GM19238 (cell line): ENCODE results near the gene KIF26B.
A peak's percentile ranks its signal among the peaks of the same experiment; 100 is the strongest.
"Not testable (repeated sequence)": the region's sequence is repeated elsewhere in the genome, so short reads cannot be mapped to it uniquely, and the experiment has no call there.

ENCODE experiments used
- DNase-seq: peaks from one replicate; pipeline ENCODE4 v3.0.0; 2011; ENCODE audit warnings: low spot score; ENCODE audit not compliant: insufficient read length

The KIF26B gene

DNA sequence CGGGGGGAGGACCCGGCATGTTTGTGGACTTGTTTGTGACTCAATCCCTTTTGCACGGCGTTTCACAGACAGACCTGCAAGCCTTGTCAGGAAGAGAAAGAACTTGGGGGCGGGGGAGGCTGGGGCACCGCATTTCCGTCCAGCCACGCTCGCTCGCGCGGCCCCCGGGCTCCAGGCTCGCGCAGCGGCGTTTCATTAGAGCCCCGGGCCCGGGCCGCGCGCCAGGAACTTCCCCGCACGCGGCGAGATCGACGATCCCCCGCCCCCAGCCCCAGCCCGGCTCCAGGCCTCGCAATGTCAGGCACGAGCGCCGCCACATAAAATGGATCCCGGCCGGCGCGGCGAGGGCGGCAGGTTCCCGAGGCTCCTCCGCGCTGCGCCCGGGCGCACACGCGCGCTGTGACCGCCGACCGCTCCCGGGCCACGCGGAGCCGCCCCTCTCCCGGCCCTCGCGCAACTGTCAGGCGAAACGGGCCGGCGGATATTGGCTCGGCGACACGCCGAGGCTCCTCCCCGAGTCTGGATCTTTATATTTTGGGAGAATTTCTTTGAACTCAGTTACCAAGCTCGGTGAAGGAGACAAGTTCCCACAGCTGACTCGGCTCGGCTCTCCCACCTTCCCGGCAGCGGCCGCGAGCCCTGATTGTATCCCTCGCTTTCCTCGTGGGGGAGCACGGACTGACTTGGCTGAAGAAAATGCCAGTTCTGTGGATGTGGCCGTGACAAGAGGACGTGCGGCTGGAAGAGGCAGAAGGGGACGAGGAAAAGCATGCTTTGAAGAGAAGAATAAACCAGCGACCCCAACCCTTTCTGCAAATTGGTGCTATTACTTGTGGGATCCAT lies at the start of gene KIF26B:
Gene KIF26B (plus strand): TSS at position 557 of the 843 bp plus-strand sequence. CDS start 440 bp downstream, outside the sequence.
- DNase-seq, result peak; percentile 24

DNA sequence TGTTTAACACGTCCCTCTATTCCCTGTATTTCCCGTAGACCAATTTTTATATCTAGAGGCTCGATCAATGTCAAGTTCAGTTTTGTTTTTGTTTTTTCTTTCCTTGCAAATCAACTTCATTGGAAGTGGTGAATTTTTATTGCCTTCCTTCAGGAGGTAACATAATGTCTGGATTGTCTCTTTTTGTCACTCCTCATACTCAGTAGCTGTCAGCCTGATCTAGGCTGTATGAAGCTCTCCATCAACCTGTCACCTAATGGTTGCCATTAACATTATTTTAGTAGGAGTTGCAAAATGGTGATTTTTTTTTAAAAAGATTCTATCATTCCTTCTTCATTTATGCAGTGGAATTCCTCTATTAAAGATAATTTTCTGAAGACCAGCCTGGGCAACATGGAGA lies 49.7 kb upstream of the KIF26B start:
- DNase-seq, result no peak

DNA sequence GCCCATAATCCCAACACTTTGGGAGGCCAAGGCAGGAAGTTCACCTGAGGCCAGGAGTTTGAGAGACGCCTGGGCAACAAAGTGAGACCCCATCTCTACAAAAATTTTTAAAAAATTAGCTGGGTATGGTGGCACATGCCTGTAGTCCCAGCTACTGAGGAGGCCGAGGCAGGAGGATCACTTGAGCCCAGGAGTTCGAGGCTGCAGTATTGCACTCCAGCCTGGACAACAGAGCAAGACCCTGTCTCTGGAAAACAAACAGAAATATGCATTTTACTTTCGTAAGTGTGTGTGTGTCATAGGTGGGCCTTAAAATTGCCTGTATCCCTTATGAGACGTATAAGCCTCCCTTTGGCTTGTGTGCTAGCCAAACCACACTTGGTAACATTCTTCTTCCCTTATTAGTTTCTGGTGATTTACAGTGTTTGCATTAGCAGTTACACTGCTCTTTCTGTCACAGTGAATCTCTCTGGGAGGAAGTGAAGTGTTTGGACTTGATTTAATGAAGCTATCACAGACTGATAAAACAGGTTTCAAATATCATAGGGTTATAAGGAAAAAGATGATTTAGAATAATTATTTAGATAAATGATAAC lies 48.9 kb upstream of the KIF26B start:
- no peak for DNase-seq

DNA sequence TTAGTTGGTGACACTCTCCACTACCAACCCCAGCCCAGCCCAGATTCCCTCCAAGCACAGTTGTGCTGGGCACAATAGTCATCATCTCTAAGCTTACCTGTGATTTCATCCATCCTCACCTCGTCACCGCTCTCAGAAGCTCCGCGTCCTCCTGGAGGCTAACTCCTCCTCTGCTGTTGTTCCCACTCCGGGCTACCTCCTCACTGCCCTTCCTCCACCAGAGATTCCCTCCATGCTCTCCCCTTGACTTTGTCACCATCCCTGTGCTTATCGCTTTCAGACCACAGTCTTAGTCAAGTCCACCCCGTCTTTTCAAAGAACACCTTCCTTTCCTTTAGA lies 47.0 kb upstream of the KIF26B start:
- DNase-seq, result no peak

DNA sequence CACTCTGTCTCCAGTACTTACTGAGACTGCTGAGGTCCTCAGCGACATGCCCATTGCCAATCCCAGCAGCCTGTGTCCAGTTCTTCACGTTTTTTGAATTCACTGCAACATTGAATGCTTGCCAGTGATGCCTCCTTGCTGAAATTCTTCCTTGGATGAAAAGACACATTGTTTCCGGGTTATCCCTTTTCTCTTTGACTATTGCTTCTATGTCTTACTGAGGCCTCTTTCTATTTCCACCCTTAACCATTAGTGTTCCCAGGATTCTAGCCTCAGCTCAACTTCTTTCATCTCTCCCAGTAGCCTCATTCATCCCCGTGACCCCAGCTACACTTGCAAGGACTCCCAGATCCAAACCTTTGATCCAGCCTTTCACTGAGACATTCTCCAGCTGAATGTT lies 46.5 kb upstream of the KIF26B start:
- DNase-seq, result no peak

DNA sequence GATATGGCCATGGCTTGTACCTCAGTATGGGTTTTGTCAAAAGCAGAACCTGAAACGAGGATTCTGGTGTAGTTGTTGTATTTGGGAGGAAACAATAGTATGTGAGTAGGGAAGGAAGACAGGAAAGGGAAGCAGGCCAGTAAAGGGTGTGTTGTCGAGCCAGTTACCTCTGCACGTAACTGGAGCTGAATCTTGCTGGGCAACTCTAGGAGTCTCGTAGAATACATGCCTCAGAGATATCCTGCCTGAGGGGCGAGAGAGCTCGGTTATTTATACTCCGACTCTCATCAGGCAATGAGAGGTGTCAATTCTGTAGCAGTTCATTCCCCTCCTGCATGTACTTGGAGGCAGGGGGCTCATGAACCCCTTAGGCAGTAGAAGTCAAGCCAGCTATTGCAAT lies 45.9 kb upstream of the KIF26B start:
- no peak for DNase-seq

DNA sequence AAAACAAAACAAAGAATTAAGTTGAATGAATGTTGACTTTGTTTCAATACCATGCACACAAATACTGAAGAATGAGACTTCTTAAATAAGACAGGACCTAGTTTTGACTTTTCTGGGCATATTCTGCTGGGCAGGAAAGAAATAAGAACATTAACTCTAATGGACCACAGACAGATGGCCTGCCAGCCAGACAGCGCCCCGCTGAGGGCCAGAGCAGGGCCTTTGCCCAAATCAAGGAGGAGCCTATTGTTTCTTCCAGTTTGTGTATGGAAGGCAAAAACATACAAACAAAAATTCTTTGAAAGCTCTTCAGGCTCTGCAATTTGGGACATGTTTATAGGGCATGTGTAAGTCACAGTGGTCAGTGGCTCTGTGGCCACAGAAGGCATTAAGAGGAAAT lies 44.4 kb upstream of the KIF26B start:
- DNase-seq, result no peak

DNA sequence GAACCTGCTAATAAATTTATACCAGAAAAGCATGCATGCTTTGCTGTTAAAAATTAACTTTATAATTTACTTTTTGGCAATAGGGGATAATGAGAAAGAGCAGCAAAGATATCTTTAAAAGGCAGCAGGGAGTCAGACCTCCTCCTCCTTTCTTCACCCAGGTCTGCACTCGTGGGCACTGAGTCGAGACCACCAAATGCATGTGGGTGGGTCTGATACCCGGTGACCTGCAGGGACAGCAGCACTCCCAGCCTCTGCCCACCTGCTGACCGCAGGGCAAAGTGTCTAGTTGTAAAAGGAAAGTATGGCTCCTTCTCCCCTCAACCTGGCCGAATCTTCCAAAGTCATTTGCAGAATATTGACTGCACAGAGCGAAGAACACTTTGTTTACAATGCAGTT lies 43.7 kb upstream of the KIF26B start:
- DNase-seq, result no peak

DNA sequence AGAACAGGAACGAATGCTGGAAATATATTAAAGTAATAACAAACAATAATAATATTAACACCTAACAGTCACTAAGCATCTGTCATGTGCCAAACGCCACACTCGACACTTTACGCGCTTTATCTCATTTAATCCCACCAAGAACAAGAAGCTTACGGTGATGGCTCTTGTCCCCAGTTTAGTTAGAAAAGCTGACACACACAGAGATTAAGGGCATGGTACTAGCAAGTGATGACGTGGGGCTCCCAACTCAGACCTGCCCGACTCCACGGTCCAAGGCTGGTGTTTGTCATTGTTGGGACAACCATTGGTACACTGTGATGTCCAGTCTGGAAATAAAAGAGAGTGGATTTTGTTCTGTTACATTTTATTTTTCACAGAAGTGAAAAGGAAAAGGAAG lies 41.1 kb upstream of the KIF26B start:
- DNase-seq, result no peak

DNA sequence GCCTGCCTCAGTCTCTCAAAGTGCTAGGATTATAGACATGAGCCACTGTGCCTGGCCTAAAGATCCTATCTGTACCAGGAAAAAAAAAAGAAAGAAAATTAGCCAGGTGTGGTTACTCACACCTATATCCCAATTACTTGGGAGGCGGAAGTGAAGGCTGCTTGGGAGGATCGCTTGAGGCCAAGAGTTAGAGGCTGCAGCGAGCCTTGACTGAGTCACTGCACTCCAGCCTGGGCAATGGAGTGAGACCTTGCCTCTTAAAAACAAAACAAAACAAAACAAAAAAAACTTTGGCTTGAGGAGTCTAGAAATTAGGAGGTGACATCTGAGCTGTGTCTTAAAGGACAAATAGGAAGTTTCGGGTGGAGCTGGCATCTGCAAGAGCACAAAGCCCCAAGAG lies 38.7 kb upstream of the KIF26B start:
- DNase-seq, result no peak

DNA sequence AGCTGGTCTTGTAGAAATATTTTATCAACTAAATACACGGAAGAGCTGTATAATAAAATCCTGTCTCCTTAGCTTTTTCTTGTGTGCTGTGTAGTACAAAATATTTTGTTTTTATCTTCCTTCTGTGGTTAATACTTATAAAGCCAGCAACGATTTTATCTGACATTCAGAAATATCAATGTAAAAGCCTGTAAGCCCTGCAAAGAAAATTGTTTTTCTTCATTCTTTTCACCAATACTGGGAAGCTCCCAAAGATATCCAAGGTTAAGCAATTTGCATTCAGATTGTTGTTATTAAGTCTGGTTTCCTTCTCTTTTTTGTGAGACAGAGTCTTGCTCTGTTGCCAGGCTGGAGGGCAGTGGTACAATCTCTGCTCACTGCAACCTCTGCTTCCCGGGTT lies 38.0 kb upstream of the KIF26B start:
- DNase-seq, result no peak

DNA sequence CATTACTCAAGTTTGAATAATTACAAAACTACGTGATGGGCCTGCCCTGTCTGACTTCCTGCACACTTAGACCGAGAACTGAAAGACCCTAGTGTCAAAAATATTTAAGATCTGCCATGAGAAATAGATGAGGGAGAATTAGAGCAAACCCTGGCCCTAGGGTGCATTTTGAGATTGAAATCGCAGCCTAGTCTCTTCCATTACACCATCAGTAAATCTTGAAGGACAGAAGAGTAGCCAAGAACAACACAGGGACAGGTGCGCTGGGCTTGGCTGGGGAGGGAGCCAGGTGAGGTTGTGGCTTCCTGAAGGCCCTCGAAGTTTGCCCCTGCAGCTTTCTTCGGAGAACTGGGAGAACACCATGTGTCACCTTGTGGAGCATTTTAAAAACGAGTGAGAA lies 36.7 kb upstream of the KIF26B start:
- no peak for DNase-seq

DNA sequence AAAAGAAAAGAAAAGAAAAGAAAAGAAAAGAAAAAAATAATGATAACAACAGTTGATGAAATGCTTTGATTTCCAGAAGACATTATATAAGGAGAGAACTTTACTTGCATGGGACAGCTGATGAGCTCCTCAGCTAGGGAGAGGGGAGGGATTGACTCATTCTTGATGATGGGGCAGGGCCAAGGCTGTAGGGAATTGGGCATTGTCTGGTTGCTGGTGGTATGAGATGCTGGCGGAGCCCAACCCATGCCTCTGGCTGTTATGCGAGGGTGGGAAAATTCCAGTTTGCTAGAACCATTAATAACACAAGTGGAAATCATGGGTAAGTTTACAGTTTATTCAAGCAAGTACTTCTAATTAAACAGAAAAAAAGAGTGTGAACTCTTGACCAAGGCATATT lies 36.0 kb upstream of the KIF26B start:
- no peak for DNase-seq

DNA sequence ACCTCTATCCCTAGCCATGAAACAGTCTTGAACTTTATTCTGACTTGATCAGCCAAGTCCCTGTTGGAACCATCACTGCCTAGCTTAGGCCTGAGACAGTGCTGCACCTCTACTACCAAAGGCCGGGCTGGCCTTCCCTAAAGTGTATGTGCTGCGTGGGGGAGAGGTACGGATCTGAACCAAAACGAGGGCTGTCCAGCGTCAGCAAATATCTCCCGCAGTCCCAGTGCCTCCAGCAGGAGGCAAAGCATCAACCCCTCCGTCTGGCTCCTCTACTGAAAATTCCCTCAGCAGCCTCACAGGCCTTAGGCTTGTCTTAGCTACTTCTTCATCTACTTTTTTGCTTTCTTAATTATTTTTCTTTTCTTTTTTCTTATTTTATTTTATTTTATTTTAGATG lies 33.3 kb upstream of the KIF26B start:
- DNase-seq, result no peak

DNA sequence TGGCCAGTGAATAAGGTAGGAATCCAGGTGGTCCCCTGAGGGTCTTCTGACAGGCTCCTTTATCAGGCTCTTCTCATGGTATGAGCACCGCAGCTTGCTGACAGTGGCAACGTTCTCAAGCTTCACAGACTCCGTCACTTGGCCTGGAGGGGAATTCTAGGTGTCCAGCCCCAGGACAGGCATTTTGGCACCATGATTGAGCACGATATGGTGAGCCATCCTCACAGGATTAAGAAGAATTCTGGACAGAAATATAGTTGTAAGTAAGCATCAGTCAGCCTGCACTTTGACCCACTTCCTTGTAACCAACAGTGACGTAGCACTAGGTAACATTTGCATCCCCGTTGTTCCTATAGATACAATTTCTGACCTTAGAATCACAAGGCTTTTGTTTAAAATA lies 30.5 kb upstream of the KIF26B start:
- DNase-seq, result no peak

DNA sequence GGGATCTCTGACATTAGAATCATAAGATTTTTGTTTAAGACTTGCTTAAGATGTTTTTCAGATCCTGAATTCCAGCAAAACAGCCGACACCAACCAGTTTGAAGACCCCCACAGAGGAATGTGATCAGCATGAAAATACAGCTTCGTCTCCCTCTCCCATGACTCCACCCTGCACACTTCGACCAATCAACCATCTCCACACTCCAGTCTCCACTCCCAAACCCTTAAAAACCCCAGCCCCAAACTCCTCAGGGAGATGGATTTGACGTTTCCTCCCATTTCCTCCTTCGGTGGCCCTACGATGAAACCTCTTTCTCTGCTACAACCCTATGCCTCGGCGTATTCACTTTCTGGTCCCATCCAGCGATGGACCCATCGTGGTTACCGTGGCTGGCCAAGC lies 30.1 kb upstream of the KIF26B start:
- no peak for DNase-seq

DNA sequence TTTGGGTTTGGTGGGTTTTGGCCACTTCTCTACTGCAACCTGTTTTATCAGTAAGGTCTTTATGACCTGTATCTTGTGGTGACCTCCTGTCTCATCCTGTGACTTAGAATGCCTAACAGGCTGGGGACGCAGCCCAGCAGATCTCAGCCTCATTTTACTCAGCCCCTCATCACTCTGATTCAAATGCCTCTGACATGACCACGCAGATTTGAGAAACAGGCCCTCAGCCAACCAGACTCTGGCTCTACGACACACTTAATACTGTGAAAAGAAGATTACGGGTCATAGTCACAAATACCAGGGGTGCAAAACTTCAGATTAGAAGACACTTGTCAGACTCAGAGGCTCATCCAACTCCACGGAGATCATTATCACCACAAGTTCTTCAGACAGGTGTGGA lies 28.3 kb upstream of the KIF26B start:
- DNase-seq, result no peak

DNA sequence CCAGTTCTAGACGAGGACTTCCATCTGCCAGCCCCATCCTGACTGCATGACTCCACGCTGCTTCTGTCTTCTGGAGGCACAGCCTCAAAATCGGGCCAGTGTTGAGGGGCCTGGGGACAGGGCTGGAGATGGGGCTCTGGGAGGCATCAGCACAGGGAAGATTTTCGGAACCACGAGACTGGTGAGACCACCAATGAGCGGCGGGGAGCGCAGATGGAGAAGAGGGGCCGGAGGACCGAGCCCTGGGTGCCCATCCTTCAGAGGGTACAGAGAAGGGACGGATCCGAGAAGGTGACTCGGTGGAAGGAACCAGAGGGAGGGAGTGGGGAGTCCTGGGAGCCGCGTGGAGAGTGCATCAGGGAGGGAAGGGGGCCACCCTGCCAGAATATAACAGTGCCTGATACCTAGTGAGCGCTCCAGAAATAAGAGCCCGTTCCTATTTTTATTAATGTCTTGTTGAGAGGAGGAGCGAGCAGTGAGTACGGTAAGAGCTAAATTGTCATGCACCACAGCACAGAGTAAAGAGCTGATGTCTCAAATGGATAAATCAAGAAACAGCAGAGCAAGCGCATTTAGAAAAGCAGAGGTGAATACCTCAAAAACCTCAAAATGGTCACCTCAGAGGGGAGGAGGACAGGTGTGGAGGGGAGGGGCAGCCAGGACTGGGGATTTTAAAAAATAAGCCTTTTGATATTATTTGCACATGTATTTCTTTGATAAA lies 26.2 kb upstream of the KIF26B start:
- no peak for DNase-seq

DNA sequence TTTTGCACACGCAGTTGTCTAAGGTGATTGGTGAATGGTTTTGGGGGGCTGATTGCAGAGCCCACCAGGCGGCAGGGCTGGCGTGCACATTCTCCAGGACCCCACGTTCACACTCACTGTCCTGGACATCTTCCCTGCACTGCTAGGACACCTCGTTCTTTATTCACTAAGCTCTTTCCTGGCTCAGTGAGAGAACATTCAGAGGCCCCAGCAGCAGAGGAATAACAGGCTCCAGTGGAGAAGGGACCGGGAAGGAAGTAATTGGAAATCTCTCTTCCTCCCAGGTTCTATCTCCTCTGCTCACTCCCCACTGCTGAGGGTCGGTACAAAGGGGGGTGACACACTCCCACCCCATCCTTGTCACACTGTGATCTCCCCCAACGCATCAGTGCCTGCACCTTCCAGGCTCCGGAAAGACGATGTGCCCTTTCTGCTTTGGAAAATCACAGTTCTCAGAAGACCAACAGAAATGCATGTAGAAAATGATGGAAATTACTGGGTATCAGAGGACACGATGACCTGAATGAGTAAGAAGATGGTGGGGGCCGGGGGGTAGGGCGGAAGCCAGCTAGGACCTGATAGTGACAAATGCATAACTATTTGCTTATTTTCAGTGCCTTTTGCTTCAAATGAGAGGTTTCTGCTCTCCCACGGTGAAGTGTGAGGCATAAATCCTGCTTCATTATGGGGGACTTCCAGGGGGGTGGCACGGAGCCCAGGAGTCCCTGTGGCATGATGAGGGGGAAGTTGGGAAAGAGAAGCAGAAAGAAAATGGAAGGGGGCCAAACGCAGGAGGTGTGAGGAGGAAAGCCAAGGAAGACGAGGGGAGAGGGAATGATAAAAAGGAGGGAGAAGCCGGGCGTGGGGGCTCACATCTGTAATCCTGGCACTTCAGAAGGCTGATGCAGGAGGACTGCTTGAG lies 25.2 kb upstream of the KIF26B start:
- no peak for DNase-seq

DNA sequence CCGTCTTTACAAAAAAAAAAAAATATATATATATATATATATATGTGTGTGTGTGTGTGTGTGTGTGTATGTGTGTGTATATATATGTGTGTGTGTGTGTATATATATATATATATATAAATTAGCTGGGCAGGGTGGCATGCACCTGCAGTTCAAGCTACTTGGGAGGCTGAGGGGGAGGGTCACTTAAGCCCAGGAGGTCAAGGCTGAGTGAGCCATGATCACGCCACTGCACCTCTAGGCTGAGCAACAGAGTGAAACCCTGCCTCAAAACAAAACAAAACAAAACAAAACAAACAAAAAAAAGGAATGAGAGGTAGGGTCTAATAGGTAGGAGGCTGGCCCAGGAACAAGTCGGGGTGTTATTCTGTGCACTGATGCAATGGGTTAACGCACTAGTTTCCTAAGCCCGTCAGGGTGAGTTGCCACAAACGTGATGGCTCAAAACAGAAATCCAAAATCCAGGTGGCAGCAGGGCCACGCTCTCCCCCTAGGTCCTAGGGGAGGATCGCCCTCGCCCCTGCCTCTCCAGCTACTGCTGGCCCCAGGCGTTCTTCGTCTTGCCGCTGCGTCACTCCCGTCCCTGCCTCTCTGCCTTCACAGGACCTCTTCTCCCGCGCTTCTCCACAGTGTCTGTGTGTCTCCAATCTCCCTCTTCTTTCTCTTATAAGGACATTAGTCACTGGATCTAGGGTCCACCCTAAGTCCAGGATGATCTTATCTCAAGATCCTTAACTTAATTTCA lies 24.3 kb upstream of the KIF26B start:
- not testable (repeated sequence) for DNase-seq

DNA sequence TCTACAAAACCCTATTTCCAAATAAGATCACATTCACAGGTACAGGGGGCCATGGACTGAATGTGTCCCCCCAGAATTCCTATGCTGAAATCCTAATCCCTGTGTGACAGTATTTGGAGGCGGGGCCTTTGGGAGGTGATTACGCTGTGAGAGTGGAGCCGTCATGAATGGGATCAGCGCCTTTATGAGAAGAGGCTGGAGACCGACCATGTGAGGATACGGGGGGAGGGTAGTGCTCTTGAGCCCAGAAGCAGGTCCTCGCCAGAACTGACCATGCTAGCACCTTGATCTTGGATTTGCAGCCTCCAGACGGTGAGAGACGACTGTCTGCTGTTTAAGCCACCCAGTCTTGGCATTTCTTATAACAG lies 23.8 kb upstream of the KIF26B start:
- no peak for DNase-seq
